Prostate gland (tissue), 2 donors: ENCODE measurements around the gene LARGE1. TPM values are rescaled to one million over a fixed set of nuclear protein-coding genes. Genes with fewer than 3 reads are reported as not detected.

Experiments used
- DNase-seq: peaks from one replicate; pipeline ENCODE4 v3.0.0-alpha.2; 2019; ENCODE audit warnings: low spot score
- H3K27ac ChIP-seq, 2 donors: fragments of 200-600 bp; sonication (generic); 2 replicates each; pipeline ENCODE4 v1.5.1; 2017 to 2019
- H3K27me3 ChIP-seq: fragments of 200-600 bp; sonication (generic); replicated peaks from 2 replicates; pipeline ENCODE4 v1.5.1; 2019; ENCODE audit not compliant: insufficient read depth
- H3K36me3 ChIP-seq, 2 donors: fragments of 200-600 bp; sonication (generic); 1 replicate in 1 of 2; 2 replicates in 1 of 2; pipeline versions ENCODE4 v1.5.1 to v1.8.1; 2017 to 2019
- H3K4me1 ChIP-seq: fragments of 200-600 bp; sonication (generic); replicated peaks from 2 replicates; pipeline ENCODE4 v1.5.1; 2019
- H3K4me3 ChIP-seq, 2 donors: fragments of 200-600 bp; sonication (generic); 2 replicates each; pipeline ENCODE4 v1.5.1; 2017 to 2019
- H3K9me3 ChIP-seq: fragments of 200-600 bp; sonication (generic); 2 replicates; pipeline ENCODE4 v1.5.1; 2017
- POLR2A ChIP-seq: fragments of 450-650 bp; IDR thresholded peaks from one replicate; pipeline ENCODE4 v1.6.1; 2016; ENCODE audit warnings: antibody characterized with exemption, mild to moderate bottlenecking
- POLR2AphosphoS5 ChIP-seq: sonication (generic); formaldehyde crosslinking; IDR thresholded peaks from one replicate; pipeline ENCODE4 v1.6.1; 2017; ENCODE audit warnings: antibody characterized with exemption
- WGBS: methylation state at CpG from one replicate; pipeline ENCODE4 v1.1.5; 2018; 5-methylcytosine and 5-hydroxymethylcytosine counted together
- intact Hi-C: fragments of 100-400 bp; cut with DNase I; formaldehyde crosslinking; loops from one replicate; pipeline ENCODE4 v1.14.2; 2022
- microRNA-seq: library from miRNA; unstranded; fragments of <30 nt; microRNA quantifications from one replicate; pipeline ENCODE4, GENCODE V29; 2016
- small RNA-seq, 2 donors: library from RNA; depleted of rRNA; stranded (forward); fragments of <200 nt; gene quantifications; one replicate each; pipeline ENCODE3, GENCODE V24; 2016
- total RNA-seq, 2 donors: library from RNA; depleted of rRNA; stranded (reverse); fragments of >200 nt; gene quantifications; one replicate each; pipeline ENCODE4 v1.1.0, GENCODE V29; 2016
- TF ChIP-seq, protein P1 (sequence below), 4 experiments: fragments of 200-600 bp in 2 of 4; fragments of 450-650 bp in 2 of 4; sonication (generic) in 2 of 4; IDR thresholded peaks; 1 replicate in 3 of 4; 2 replicates in 1 of 4; pipeline ENCODE4 v1.5.1; 2016 to 2019; ENCODE audit warnings: antibody characterized with exemption in 4 of 4, mild to moderate bottlenecking in 2 of 4, moderate library complexity in 2 of 4

The LARGE1 gene
- total RNA-seq, 2 donors from 2014 or later: 18.6 to 37.4 TPM

DNA sequence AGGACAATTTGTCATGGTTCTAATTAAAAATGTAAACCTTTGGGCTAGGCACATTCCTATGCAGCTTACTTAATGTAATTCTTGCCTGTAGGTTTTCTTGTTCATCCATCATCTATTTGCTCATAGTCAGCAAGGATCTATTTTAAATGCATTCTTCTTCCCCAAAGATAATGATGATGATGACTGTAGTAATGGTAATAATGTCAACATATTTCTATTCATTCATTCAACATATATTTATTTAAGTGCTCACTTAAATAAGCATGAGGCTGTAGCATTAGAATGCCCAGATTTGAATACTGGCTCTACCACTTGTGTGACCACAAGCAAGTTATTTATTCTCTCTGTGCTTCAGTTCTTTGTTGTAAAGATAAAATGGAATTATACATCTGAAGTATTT, 692.5 kb downstream of the LARGE1 start:
- DNase-seq: no peak
- no peak overlapping the region for H3K4me3 ChIP-seq
- no peaks in the 10 kb centered on the region for H3K4me1 ChIP-seq
- TF ChIP-seq POLR2A: no peak
- no peak for TF ChIP-seq POLR2AphosphoS5
- TF ChIP-seq, protein P1, sequence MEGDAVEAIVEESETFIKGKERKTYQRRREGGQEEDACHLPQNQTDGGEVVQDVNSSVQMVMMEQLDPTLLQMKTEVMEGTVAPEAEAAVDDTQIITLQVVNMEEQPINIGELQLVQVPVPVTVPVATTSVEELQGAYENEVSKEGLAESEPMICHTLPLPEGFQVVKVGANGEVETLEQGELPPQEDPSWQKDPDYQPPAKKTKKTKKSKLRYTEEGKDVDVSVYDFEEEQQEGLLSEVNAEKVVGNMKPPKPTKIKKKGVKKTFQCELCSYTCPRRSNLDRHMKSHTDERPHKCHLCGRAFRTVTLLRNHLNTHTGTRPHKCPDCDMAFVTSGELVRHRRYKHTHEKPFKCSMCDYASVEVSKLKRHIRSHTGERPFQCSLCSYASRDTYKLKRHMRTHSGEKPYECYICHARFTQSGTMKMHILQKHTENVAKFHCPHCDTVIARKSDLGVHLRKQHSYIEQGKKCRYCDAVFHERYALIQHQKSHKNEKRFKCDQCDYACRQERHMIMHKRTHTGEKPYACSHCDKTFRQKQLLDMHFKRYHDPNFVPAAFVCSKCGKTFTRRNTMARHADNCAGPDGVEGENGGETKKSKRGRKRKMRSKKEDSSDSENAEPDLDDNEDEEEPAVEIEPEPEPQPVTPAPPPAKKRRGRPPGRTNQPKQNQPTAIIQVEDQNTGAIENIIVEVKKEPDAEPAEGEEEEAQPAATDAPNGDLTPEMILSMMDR (IDR thresholded peaks at IDR 0.05): no peak
- H3K27ac ChIP-seq: no peak overlapping the region
- intact Hi-C loops: no loop called here
- no peaks in the 10 kb centered on the region for H3K27me3 ChIP-seq
- no peaks in the 10 kb centered on the region for H3K9me3 ChIP-seq
- no peaks in the 10 kb centered on the region for H3K36me3 ChIP-seq

DNA sequence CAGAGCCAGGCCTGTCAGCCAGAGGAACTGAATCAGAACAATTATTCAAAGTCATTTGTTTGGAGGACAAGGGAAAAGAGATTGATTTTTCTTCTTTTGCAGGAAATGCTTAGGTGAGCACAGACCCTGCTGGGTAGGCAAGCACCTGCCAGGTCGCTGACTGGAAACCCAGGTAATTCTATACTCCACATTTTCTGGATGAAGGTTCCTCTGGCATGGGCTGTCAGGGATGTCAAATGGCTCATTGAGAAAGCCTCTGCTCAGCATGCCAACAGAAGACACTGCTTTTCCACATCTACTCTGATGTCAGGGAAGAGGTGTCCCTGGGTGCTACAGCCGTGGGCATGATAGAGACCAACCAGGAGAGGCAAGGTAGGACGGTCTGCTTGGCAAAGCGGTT, 695.4 kb downstream of the LARGE1 start:
- no peaks in the 10 kb centered on the region for H3K36me3 ChIP-seq
- 83% methylated on average over 4 of the region's 4 CpGs for WGBS
- intact Hi-C loops: no loop called here
- TF ChIP-seq, protein P1 (IDR thresholded peaks at IDR 0.05): no peak
- no peak for TF ChIP-seq POLR2A
- no peak for TF ChIP-seq POLR2AphosphoS5
- H3K27ac ChIP-seq: no peak overlapping the region
- H3K9me3 ChIP-seq: no peaks in the 10 kb centered on the region
- H3K27me3 ChIP-seq: no peaks in the 10 kb centered on the region
- H3K4me1 ChIP-seq: no peaks in the 10 kb centered on the region
- no peak overlapping the region for H3K4me3 ChIP-seq
- DNase-seq: no peak

Small RNA genes within 50 kb of the gene (microRNA-seq; reads per million reads assigned to microRNA genes)
- gene MIR4764: not detected

Small RNA genes within 50 kb of the gene (small RNA-seq; reads per million reads assigned to genes)
- gene MIR4764 (0 reads per million in 2 donors), gene SNORA50B (0 reads per million in 2 donors)
